ENCODE measurements around the gene MMD.
"Not testable (repeated sequence)": the region's sequence is repeated elsewhere in the genome, so short reads cannot be mapped to it uniquely, and the experiment has no call there.

The MMD gene

DNA sequence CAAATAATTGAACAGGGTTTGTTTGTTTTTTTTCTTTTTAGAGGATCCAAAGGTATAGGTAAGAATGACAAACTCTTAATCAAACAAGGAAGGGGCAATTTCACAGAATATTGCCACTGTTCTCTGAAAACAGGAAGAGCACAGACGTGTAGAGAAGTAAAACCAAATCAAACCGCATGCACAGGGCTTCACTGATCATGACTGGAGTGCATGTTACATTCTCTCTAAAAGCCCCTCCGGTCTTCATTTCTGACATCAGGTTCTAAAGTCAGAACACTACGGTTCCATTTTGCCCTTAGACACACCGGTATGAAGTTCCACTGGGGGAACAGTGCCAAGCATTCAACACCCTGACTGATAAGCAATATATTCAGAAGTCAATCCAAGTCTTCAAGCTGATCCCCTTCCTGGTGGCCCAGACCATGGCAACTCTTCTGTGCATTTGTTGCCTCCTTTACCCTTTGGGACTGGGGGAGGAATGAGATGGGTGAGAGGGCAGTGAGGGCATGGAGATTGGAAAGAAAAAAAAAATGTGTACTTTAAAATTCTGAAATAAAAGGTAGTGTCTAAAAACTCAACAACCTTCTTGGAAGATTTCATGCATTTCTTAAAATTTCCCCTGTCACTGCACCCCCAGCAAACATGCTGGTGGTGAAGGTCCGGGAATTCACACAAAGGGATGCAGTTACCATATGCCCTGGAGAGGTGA is 1.4 kb downstream of the MMD start:
- DNase-seq, result no peak

DNA sequence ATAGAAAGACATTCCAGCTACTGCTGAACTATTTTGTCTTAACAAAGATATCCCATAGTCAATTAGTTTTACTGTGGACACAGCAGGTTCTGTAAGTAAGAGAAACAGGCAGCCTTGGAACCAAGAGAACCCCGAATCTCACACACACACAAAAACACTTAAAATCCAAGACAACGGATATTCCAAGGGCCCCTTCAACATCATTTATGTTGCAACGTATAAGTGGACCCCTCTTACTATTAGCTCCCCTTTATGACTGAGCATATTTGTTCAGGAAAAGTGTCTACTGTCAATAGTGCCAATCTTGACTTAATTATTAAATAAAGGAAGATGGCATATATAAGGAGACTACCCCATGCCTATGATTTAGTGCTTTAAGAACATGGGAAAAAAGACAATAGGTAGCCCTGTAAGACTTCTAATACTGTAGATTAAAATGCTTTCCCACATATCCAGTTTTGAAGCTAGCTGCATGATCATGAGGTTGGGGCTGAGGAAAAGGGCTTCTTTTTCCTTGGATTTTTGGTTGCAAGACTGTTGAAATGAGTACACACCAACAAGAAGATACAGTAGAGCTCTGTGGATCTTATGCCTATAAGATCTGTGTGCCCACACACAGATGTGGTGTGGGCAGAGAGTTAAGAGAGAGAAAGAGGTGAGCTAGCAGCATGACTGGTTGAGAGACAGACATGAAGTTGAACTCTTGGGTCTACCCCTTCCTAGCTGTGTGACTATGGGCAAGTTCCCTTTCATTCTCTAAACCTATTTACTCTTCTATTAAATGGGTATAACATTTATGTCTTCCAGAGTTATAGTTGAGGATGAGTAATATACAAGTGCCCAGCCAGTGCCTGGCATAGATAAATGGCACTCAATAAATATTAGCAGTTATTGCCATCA is 3.0 kb downstream of the MMD start:
- no peak for DNase-seq

DNA sequence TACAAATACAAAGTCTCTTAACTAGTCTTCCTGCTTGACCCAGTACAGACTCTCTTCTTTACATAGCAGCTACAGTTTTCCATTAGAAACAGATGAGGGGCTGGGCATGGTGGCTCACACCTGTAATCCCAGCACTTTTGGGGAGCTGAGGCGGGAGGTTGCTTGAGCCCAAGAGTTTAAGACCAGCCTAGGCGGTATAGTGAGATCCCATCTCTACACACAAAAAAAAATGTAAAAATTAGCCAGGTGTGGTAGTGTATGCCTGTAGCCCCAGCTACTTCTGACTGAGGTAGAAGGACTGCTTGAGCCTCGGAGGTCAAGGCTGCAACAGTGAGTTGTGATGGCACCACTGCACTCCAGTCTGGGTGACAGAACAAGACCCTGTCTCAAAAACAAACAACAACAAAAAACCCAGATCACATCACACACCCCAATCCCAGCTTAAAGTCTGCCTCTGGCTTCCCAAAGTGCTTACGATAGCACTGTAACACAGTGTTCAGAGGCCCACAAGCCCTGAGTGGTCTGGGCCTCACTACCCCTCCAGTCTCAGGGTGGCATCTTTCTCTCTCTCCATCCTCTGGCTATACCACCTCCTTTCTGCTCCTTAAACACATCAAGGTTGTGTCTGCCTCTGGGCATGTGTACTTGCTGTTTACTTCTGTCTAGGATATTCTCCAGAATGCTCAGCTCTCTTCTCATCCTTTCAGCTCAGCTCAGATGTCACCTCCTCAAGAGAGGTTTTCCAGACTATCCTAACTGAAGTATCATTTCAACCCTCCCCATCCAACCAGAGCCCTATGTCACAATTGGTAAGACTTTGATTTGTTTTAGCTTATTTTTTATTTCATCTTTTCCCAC is 4.0 kb downstream of the MMD start:
- no peak for DNase-seq

DNA sequence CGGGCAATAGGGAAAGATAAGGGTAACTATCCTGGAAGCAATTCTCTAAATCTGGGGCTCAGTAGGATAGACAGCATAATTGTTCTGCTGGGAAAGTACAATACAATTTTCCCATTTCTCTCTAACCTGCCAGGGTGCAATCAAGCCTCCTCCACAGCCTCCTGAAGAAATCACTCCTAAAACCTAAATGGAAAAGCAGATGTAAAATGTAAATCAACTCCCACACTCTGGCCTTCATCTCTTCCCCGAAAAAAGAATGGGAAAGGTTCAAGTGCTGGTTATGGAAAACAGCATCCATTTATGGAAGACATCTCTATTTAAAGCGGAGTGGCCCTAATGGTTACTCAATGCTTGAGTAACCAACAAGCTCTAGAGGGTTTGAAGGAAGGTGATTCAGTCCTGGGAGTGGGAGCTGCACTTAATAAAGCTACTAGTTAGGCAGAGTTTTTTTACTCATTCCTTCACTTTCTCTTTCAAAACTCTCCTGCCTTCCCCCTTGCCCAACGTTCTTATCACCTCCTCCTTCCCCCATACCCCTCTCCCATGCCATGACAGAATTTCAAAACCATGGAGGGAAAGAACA is 5.1 kb downstream of the MMD start:
- no peak for DNase-seq

DNA sequence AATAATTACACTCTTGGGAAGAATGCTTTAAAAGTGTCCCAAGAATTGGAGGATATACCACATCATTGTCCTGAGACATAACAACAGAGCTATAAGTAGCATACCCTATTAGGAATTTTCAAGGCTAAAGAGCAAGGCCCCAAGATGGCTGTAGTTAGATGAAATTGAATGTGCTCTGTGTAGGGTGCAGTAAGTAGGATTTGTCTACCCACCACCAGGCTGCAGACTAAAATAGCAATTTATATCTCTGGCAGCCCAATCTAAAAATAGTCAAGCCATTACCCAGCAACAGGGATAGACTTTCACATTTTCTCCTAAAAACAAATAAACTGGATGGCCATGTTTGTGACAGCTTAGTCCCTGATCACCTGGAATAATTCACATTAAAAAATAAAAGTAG is 5.6 kb downstream of the MMD start:
- no peak for DNase-seq

DNA sequence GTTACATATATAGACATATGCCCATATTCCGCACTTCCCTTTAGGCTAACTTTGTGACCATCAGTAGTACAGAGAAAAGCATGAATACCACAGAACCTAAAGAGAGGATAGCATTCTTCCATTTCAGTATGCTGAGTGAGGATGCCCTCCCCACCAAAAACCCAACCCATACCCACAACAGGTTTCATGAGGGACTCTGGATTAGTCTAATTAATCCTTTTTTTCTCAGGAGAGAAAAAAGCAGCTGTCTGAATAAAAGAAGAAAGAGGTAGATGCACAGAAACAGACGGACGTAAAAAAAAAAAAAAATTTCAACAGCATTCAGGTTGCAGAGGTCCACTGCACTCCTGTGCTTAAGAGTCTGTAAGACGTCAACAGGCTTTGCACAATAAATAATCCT is 6.7 kb downstream of the MMD start:
- no peak for DNase-seq

DNA sequence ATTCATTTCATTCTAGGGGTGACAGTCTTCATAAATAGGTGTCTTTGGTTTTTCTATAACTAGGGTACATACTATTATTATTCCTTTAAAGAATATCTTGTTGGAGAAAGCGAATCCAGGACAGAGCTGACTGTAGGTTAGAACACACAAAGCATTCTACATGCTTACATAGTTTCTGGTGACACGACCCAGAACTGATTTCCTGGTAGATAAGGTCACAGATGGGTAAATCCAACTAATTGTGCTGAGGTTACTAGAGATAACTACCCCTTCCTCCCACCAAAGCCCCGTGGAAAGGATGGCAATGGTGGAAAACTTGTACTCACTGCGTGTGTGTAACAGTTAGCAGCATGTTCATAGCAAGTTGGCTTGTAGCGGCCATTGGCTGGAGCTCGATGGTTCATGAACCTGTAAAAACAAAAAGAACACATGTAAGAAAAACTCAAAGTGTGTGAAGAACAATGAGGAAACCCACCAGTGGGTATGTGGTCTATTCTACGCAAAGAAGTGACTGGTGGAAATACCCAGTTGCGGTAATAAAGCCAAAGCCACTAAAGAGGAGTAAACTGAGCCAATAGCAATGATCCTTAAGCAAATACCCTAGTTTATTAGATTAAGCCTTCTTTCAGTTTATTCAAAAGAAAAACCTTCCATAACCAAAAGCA is 7.7 kb downstream of the MMD start:
- no peak for DNase-seq

DNA sequence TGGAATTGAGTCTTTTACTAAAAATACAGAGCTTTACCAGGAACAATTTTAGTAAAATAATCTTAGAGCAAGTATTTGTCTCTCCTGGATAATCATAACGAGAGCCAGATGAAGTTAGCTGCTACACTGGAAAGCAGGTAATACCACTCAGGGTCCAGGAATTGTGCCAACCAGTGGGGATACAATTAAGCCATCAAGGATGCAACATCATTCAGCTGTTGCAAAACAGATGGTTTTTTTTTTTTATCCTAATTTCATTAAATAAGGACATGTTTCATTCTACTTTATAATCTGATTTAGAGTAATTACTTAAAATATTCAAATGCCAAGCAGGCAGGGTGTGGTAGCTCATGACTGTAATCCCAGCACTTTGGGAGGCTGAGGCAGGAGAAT is 10.2 kb downstream of the MMD start:
- no peak for DNase-seq

DNA sequence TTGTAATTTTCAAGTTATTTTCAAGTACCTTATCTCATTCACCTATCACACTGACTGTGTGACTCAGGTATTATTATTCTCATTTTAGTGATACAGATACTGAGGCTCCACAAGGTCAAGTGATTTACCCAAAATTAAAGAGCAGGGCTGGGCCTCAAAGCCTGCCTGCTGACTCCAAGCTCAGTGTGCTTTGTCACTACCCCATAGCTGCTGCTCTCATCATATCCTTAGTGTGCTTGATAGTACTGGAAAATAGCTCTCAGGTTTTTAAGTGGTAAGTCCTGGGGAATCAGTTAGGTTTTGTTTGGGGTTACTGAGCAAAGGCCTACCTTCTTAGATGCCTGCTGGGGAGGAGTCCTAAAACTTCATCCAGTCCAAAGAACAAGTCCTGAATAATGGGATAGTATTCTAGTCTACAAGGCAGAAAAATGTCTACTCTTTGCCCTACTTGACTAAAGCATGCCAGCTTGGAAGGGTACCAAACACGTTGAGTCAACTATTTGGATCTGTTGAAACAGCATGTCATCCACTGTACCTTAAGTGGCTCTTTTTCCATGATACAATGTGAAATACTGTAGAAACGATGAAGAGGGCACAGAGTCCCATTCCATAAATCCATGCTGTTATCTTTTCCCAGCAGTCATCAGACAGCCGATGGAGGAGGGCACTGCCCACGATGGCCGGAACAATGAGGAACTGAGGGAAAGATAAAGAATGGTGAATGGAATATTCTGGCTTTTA is 10.7 kb downstream of the MMD start:
- DNase-seq, result no peak

DNA sequence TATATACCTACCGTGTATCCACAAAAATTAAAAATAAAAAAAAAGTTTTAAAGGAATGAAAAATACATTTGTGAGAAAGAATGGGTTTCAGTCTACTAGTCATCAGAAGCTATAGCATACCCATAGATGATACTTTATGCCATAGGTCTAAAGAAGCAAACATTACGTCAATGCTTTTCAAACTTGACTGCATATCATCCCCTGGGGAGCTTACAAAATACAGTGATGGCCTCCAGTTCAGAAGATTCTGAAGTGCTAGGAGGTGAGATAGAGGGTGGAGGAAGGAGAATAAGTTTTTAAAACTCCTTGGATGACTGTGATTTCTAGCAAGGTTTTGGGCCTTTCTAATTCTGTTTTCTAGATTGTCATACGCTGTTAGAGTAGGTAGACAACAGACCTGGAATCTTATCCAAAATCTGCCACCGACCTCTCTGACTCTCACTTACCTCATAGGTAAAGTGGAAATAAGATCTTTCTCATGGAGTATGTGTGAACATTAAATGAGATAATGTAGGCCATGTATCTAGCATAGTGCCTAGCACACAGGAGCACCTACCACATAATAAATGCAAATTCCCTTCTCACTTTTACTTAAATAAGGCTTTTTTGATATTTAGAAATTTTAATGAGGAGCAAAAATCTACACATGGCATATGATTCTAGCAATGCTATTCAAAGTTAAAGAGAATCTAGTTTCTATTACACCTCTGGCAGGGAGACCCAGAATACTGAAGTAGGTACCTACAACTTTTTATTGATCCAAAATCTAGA is 12.4 kb downstream of the MMD start:
- no peak for DNase-seq

DNA sequence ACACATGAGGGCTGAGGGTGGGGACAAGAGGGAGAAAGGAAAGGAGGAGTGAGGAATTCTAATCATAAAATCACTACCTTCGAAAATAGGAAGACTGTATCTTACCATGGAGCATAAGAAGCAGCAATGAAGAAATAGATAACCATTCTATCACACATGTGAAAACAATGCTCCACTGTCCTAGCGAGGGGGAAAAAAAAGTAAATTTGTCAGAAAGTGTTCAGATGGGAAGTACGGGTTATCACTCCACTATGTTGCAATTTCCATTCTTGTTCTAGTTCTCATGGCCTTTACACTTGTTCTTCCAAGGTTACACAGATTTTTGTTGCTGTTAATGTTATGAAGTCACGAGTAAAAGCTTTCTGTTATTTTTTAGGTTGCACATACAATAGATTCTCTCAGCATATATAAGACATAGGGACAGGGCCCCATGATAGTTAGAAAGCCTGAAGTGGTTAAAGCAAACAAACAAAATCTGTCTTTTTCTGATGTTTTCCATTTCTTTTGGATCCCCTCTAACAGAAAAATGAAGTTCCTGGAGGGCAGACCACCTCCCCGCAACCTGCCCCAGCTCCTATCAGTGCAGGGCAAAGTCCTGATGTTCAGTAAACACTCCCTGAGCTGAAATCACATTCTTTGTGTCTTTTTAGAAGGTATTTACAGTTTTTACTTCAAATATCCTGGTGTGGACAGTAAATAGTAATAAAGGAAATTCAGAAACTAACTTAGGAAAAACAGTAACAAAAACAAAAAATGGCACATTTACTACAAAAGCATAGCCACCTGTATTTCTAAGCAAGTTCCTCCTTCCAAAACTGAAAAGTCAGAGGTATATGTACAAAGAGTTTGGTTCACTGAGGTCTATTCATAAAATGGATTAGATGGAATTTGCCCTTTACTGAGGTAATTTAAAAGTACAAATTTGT is 13.7 kb downstream of the MMD start:
- DNase-seq, result no peak

DNA sequence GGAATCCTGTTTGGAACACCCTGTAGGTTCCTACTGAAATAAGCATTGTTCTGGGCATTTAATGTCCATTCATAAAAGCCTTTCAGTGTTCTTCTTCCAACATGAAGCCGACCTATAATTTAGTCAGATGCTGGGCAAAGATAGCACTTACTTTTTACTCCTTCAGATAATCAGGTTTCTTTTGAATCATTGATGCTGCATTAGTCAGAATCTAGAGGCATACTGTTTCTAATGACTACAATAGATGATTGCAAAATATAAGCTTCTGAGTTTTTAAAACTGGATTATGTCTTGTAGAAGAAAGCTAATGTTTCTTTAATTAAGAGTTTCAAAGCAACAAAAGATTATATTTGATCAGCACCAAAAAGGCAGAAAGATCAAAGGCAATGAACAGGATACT is 16.0 kb downstream of the MMD start:
- no peak for DNase-seq

DNA sequence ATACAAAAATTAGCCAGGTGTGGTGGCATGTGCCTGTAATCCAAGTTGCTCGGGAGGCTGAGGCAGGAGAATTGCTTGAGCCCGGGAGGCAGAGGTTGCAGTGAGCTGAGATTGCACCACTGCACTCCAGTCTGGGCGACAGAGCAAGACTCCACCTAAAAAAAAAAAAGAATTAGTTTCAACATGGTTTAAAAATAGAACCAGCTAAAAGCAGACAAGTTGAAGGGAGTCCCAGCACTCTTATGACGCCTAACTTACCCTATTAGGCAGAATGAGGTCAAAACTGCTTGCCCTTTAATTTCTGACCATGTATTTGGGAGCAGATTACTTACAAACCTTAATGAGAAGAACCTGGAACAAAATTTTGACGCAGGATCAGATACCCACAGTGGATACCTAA is 17.4 kb downstream of the MMD start:
- DNase-seq, result not testable (repeated sequence)

DNA sequence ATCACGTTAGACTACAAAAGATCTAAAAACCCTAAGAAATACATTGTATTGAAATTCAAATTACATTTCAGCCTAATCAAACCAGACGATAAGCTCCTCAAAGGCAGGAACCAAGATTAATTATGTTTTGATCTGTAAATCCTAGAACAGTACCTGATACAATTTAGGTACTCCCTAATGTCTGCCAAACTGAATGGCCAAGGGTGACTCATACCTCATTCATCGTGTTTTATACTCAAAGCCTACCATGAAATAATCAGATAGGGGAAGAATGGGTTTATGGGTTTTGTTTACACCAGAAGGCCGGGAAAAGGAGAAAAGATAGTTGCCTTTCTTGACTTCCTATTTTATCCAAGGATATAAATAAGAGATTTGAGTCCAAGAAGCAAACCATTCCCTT is 19.3 kb downstream of the MMD start:
- DNase-seq, result no peak

DNA sequence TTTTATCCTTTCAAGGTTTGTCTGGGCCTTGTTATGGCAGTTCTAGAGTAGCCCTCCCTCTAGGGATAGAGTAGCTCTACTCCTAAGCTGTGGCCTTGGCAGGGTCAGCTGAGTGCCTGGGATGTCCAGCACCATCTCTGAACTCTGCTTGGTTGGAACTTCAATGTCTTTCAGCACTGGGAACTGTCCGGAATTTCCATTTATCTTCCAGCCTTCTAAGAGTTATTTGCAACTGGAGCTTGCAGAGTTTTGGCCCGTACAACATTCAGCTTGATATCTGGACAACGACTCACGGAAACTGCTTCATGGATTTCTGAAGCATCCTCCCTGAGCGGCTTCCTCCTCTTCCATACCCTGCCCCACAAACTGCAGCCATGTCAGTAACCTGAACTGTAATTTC is 22.9 kb downstream of the MMD start:
- no peak for DNase-seq

DNA sequence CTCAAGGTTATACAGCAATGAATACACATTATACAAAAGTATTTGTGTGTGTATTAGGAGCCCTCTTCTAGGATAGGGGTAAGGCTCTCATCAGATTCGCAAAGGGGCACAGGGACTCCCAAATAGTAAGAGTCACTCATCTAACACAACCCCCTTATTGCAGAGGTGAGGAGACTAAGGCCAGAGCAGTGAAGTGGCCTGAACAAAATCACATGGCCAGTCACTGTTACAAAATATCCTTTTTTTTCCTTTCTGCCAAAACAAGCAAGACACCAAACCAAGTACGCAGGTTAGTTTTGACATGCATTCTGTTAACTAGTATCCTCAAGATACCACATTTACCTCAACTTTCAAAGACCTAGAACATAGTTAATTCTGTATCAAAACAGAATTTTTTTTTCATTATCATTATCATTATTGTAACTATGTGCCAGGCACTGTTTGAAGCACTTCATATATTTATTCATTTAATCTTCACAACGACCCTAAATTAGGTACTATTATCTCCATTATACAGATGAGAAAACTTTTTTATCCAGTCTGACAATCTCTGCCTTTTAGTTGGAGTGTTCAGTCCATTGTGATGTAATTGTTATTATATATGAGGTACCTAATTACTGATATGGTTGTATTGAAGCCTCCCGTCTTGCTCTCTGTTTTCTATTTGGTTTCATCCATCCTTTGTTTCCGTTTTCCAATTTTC is 25.7 kb downstream of the MMD start:
- DNase-seq, result no peak

DNA sequence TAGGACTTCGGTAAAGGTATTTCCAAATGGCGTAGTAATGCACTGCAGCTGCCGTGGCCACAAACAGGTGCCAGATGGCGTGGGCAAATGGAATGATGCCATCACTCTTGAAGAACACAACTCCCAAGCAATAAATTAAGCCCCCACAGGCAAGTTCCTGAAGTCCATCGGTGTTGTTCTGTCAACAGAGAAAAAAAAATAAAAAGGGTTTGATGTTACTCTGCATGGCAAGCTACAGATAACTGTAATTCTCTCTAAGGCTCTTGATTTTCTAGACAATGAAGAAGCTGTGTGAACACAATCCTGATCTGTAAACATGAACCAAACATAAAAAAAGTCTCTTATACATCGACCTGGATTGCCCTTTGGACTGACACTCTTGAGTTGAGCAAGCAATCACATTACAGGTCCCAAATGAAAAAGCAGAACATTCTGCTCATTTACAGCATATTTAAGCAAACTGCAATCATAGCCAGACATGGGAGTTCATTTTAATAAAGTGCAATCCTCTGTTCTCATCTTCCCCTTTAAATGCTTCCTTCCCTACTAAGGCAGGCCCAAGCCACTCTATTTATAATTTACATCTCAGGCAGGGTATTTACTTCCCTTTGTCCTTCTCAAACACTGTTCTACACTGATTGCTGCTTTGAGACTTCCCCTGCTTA is 27.1 kb downstream of the MMD start:
- DNase-seq, result no peak

DNA sequence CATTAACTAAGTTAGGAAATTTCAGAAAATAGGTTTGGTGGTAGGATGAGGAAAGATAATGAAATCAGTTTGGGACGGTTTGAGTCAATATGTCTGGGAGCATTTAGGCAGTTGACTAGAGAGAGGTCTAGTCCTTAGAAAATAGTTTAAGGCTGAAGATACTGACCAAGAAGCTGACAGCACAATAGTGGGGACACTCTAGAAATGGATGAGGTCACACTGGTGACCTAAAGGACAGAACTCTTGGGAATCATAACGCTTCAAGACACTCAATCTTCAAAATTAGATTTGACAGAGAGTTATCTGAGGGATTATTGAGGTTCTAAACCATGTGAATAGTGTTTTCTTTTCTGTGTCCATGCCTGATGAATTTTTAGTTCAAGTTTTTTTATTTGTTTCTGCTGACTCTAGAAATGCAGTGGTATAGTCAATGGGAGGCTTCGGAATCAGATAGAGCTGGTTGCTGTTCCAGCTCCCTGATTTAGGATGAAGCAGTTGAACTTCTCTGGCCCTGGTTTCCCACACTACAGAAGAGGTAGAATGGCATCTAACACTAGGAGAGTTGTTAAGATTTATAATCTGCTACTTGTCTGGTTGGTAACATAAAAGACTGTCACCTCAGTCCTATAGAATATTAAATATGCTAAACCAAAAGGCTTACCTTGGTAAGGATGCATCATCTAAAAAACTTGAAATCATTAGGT is 29.7 kb downstream of the MMD start:
- DNase-seq, result no peak
